SK-N-SH (cell line): ENCODE results near the gene NAXD. TPM values are rescaled to one million over a fixed set of nuclear protein-coding genes. Genes with fewer than 3 reads are reported as not detected.

ENCODE experiments used
- CTCF ChIA-PET: fragments of 300-600, 350-600 bp; formaldehyde crosslinking; extraction: SDS; loops from one replicate; lab custom pipeline; 2021; lab: Yijun Ruan, JAX
- POLR2A ChIA-PET: fragments of 350-600 bp; sonication (Branson Sonifier 250); formaldehyde crosslinking; extraction: SDS; loops from one replicate; lab custom pipeline; 2020; ENCODE audit warnings: antibody characterized with exemption, inconsistent platforms; lab: Yijun Ruan, JAX
- DNase-seq: peaks from one replicate; pipeline ENCODE4 v3.0.0; 2012
- H2AFZ ChIP-seq: fragments of 200-600 bp; sonication (generic); 2 replicates; pipeline ENCODE4 v1.8.1; 2016; ENCODE audit warnings: antibody characterized with exemption, mild to moderate bottlenecking, low read depth
- H3F3A ChIP-seq: fragments of 200-600 bp; sonication (generic); replicated peaks from 2 replicates; pipeline ENCODE3; 2016; ENCODE audit warnings: antibody characterized with exemption, mild to moderate bottlenecking; ENCODE audit not compliant: insufficient read depth
- H3K27ac ChIP-seq, 2 experiments: fragments of 200-500 bp in 1 of 2; fragments of 200-600 bp in 1 of 2; sonication (Bioruptor generic) in 1 of 2; sonication (generic), shearing (Covaris generic) in 1 of 2; 2 replicates each; pipeline versions ENCODE4 v1.5.1 to v1.6.1; 2014 to 2016; ENCODE audit warnings: low read depth in 2 of 2, inconsistent platforms in 1 of 2, low read length in 1 of 2, mild to moderate bottlenecking in 1 of 2, mixed read lengths in 1 of 2
- H3K27me3 ChIP-seq: fragments of 200-600 bp; sonication (generic), shearing (Covaris generic); 2 replicates; pipeline ENCODE4 v1.6.1; 2016; ENCODE audit warnings: mixed run types; ENCODE audit not compliant: insufficient read depth
- H3K36me3 ChIP-seq, 2 experiments: fragments of 200-500 bp in 1 of 2; fragments of 200-600 bp in 1 of 2; sonication (Bioruptor generic) in 1 of 2; sonication (generic) in 1 of 2; replicated peaks in 1 of 2; 2 replicates each; pipeline versions ENCODE3 to v1.5.1; 2014 to 2016; ENCODE audit warnings: low read length in 1 of 2, mild to moderate bottlenecking in 1 of 2; ENCODE audit not compliant: insufficient read depth in 2 of 2, control insufficient read depth in 1 of 2
- H3K4me1 ChIP-seq, 2 experiments: fragments of 200-500 bp in 1 of 2; fragments of 200-600 bp in 1 of 2; sonication (Bioruptor generic) in 1 of 2; sonication (generic), shearing (Covaris generic) in 1 of 2; 2 replicates each; pipeline versions ENCODE4 v1.5.1 to v1.6.1; 2014 to 2016; ENCODE audit warnings: low read depth in 1 of 2, low read length in 1 of 2, mixed run types in 1 of 2; ENCODE audit not compliant: insufficient read depth in 2 of 2, control insufficient read depth in 1 of 2
- H3K4me2 ChIP-seq: fragments of 200-600 bp; sonication (generic), shearing (Covaris generic); 2 replicates; pipeline ENCODE4 v1.6.1; 2017; ENCODE audit warnings: mixed run types
- H3K4me3 ChIP-seq, 2 experiments: fragments of 200-500 bp in 1 of 2; fragments of 200-600 bp in 1 of 2; sonication (Bioruptor generic) in 1 of 2; sonication (generic), shearing (Covaris generic) in 1 of 2; 2 replicates each; pipeline versions ENCODE4 v1.5.1 to v1.8.1; 2014 to 2016; ENCODE audit warnings: low read depth in 2 of 2, inconsistent platforms in 1 of 2, low read length in 1 of 2, mild to moderate bottlenecking in 1 of 2, mixed read lengths in 1 of 2, moderate library complexity in 1 of 2
- H3K79me2 ChIP-seq: fragments of 200-600 bp; sonication (generic); 2 replicates; pipeline ENCODE4 v1.8.1; 2017; ENCODE audit warnings: mild to moderate bottlenecking; ENCODE audit not compliant: insufficient read depth
- H3K9ac ChIP-seq: fragments of 200-600 bp; sonication (generic); 2 replicates; pipeline ENCODE4 v1.6.1; 2017; ENCODE audit warnings: mixed run types
- H3K9me2 ChIP-seq: fragments of 200-600 bp; sonication (generic); 2 replicates; pipeline ENCODE4 v1.6.1; 2017; ENCODE audit warnings: mixed run types
- H3K9me3 ChIP-seq: fragments of 200-600 bp; sonication (generic); 2 replicates; pipeline ENCODE4 v1.6.1; 2017; ENCODE audit warnings: mixed run types, mild to moderate bottlenecking, moderate library complexity
- H4K20me1 ChIP-seq: fragments of 200-600 bp; sonication (generic); 2 replicates; pipeline ENCODE4 v1.6.1; 2017; ENCODE audit warnings: mild to moderate bottlenecking, mixed run types; ENCODE audit not compliant: insufficient read depth
- CHD2 ChIP-seq: fragments of 150-350 bp; IDR thresholded peaks from 2 replicates; pipeline ENCODE4 v1.6.1; 2018; ENCODE audit warnings: low read length; ENCODE audit not compliant: partially characterized antibody
- CTCF ChIP-seq: fragments of 200-600 bp; sonication (generic); IDR thresholded peaks from 2 replicates; pipeline ENCODE4 v1.6.1; 2017; ENCODE audit warnings: antibody characterized with exemption, mild to moderate bottlenecking, moderate library complexity
- EZH2phosphoT487 ChIP-seq: fragments of 200-600 bp; sonication (generic); IDR thresholded peaks from 2 replicates; pipeline ENCODE4 v1.6.1; 2017; ENCODE audit warnings: low read depth, mixed run types, mild to moderate bottlenecking, antibody characterized with exemption, moderate library complexity, borderline replicate concordance
- FOXJ3 ChIP-seq: sonication (generic); formaldehyde crosslinking; IDR thresholded peaks from 2 replicates; pipeline ENCODE4 v1.5.1; 2020; ENCODE audit warnings: mild to moderate bottlenecking, missing genetic modification reagents
- FOXM1 ChIP-seq: IDR thresholded peaks from 2 replicates; pipeline ENCODE4 v1.4.0; 2012; ENCODE audit warnings: low read depth, mild to moderate bottlenecking
- GABPA ChIP-seq: IDR thresholded peaks from 2 replicates; pipeline ENCODE4 v1.4.0; 2012; ENCODE audit warnings: low read depth, mild to moderate bottlenecking
- GATA2 ChIP-seq: sonication (generic); formaldehyde crosslinking; IDR thresholded peaks from 2 replicates; pipeline ENCODE4 v1.5.0; 2020; ENCODE audit warnings: mild to moderate bottlenecking, missing genetic modification reagents
- JUND ChIP-seq: IDR thresholded peaks from 2 replicates; pipeline ENCODE4 v1.4.0; 2012
- NRF1 ChIP-seq: IDR thresholded peaks from 2 replicates; pipeline ENCODE4 v1.6.1; 2012; ENCODE audit warnings: low read depth, mild to moderate bottlenecking, low read length
- POLR2AphosphoS5 ChIP-seq: IDR thresholded peaks from 2 replicates; pipeline ENCODE4 v1.6.1; 2012; ENCODE audit warnings: low read depth, low read length
- RAD21 ChIP-seq: IDR thresholded peaks from 2 replicates; pipeline ENCODE4 v1.6.1; 2012; ENCODE audit warnings: mild to moderate bottlenecking, low read length
- RCOR1 ChIP-seq: fragments of 150-350 bp; IDR thresholded peaks from 2 replicates; pipeline ENCODE4 v1.6.1; 2017; ENCODE audit warnings: antibody characterized with exemption, low read length
- RFX5 ChIP-seq: IDR thresholded peaks from 2 replicates; pipeline ENCODE4 v1.6.1; 2012; ENCODE audit warnings: mild to moderate bottlenecking, improper control_type of control experiment, low read length
- RXRA ChIP-seq: IDR thresholded peaks from 2 replicates; pipeline ENCODE4 v1.4.0; 2012; ENCODE audit warnings: low read depth, mild to moderate bottlenecking, borderline replicate concordance
- SIN3A ChIP-seq: IDR thresholded peaks from 2 replicates; pipeline ENCODE4 v1.6.1; 2012; ENCODE audit warnings: low read depth, mild to moderate bottlenecking, low read length, moderate library complexity, borderline replicate concordance
- TAF1 ChIP-seq: IDR thresholded peaks from 2 replicates; pipeline ENCODE4 v1.6.1; 2012; ENCODE audit warnings: low read depth, mild to moderate bottlenecking, low read length, moderate library complexity, borderline replicate concordance
- TCF12 ChIP-seq: IDR thresholded peaks from 2 replicates; pipeline ENCODE4 v1.4.0; 2012
- ZBTB33 ChIP-seq: IDR thresholded peaks from 2 replicates; pipeline ENCODE4 v1.4.0; 2012; ENCODE audit warnings: low read depth, borderline replicate concordance
- WGBS: methylation state at CpG from one replicate; pipeline ENCODE4 v1.1.6; 2017; ENCODE audit warnings: low lambda C conversion rate; 5-methylcytosine and 5-hydroxymethylcytosine counted together
- polyA plus RNA-seq, 3 experiments: library from polyadenylated mRNA; depleted of rRNA; stranded (reverse); fragments of >200 nt; gene quantifications; 2 replicates each; pipeline ENCODE4 v1.2.3, GENCODE V29; 2012
- TF ChIP-seq, protein P1 (sequence below): IDR thresholded peaks from 2 replicates; pipeline ENCODE4 v1.4.0; 2012; ENCODE audit warnings: low read depth

The NAXD gene
- polyA plus RNA-seq, 1 of the 3 experiments (the other 2 are of a cell fraction), result 32.4 TPM

DNA sequence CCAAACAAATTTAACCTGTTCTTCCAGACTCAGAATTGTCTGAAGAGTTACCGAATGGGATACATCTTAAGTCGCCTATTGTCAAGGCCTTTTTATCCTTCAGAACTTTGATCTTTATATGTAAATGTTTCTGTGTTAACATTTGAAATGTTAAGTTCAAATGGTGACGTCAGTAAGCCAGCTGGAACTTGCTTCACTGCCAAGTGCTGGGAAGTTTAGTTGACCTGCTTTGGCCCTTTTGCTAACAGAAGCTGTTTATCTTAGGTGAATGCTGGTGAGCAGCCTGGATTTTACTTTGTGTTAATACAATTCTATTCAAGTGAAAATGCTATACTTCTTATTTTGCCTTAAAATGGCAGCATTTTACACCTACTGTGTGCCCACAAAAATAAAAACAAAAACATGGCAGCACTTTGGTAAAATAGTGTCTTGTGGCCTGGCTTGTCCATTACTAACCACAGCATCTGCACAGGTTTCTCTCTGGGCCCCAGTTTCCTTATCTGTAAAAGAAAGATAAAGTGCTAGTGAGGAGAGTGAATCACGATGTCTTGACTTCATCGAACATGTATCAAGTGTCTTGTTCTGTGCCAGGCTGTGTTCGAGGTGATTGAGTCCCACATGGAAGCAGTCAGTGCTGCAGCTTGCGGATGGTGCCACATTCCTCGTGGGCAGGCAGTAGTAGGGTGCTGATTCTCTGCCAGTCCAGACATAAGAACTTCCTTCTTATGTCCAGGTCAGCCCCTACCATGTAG, 2.2 kb downstream of the NAXD start (continued):
- no peak for TF ChIP-seq POLR2AphosphoS5
- TF ChIP-seq ZBTB33, result no peak

DNA sequence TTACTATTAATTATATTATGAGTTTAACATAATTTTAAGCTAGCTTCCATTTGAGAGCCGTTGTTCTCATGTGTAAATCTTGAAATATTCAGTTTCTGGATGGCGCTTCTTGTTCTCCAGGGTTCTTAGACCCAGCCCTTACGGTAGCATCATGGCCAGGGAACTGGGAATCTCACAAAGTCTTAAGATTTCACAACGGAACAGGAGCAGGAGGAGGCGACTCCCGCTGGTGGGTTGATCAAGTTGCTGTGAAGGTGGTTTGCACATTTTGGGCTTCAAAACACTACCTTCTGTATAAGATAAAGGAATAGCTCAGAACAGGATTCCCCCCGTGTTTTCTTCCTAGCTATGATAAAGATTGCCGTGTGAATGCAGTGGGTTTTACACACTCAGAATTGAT, 2.8 kb downstream of the NAXD start:
- WGBS, result 90% methylated on average over 8 of the region's 8 CpGs
- peaks cover 6 to 9% of the 10 kb centered on the region in 2 experiments for H3K36me3 ChIP-seq
- H3K27me3 ChIP-seq, result no peaks in the 10 kb centered on the region
- peaks cover 66% of the 10 kb centered on the region for H4K20me1 ChIP-seq
- H3K9me3 ChIP-seq, result no peaks in the 10 kb centered on the region
- TF ChIP-seq EZH2phosphoT487 (no peak), SIN3A (no peak), GATA2 (CRISPR knock-in tag) (no peak)
- peaks cover 78% of the 10 kb centered on the region for H3K79me2 ChIP-seq
- H3F3A ChIP-seq, result no peaks in the 10 kb centered on the region
- no peaks in the 10 kb centered on the region for H3K9me2 ChIP-seq
- peaks cover 4 to 22% of the 10 kb centered on the region in 2 experiments; a peak in 2 of 4 replicates for H3K4me1 ChIP-seq
- DNase-seq, result no peak
- H3K4me2 ChIP-seq, result no peak overlapping the region
- CTCF ChIA-PET, result interaction anchor here (1.2 to 1.5 kb wide), 4 partner anchors 9 to 25 kb away, joined by 3 to 5 read pairs (median 3); no protein-coding TSS in a partner anchor
- H2AFZ ChIP-seq, result no peak overlapping the region
- no peak overlapping the region for H3K9ac ChIP-seq
- no peak overlapping the region for H3K4me3 ChIP-seq
- POLR2A ChIA-PET, result no interaction called here
- no peak overlapping the region for H3K27ac ChIP-seq

DNA sequence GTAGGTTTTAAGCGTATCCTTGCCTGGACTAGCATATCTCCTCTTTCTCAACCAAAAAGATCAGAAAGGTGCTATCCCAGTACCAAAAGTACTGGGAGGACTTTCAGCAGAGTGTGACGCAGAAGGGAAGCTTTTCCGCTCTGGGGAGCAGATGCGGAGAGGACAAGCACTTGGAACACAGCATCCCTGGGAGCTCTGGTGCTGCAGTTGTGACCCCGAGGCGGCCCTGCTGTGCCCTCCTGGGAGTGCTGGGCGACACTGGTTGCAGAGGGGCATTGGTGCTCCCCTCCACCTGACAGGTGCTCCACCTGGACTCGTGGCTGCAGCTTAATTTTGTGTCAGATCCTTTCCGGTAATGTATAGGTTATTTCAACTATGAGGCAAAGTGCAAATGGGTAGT, 3.4 kb downstream of the NAXD start:
- Histone ChIP-seq H3K9me2 (no peaks in the 10 kb centered on the region), H3K27ac (no peak overlapping the region), H3K4me2 (no peak overlapping the region), H2AFZ (no peak overlapping the region), H3K4me1 (peaks cover 4 to 22% of the 10 kb centered on the region in 2 experiments; a peak in 2 of 4 replicates), H4K20me1 (peaks cover 69% of the 10 kb centered on the region), H3K9me3 (no peaks in the 10 kb centered on the region), H3K4me3 (no peak overlapping the region), H3F3A (no peaks in the 10 kb centered on the region), H3K27me3 (no peaks in the 10 kb centered on the region), H3K79me2 (peaks cover 84% of the 10 kb centered on the region), H3K9ac (no peak overlapping the region), H3K36me3 (peaks cover 6 to 12% of the 10 kb centered on the region in 2 experiments)
- DNase-seq, result no peak
- CTCF ChIA-PET, result interaction anchor here (1.2 to 1.5 kb wide), 3 partner anchors 10 to 25 kb away, joined by 3 to 5 read pairs (median 3); no protein-coding TSS in a partner anchor
- WGBS, result 90% methylated on average over 8 of the region's 9 CpGs
- POLR2A ChIA-PET, result no interaction called here
- TF ChIP-seq FOXM1 (no peak), RCOR1 (no peak), EZH2phosphoT487 (no peak), CTCF (no peak), JUND (no peak), POLR2AphosphoS5 (no peak), SIN3A (no peak), ZBTB33 (no peak), FOXJ3 (no peak), NRF1 (no peak), RXRA (no peak), RFX5 (no peak), RAD21 (no peak), TAF1 (no peak), GABPA (no peak), TCF12 (no peak), CHD2 (no peak)
- TF ChIP-seq, protein P1, sequence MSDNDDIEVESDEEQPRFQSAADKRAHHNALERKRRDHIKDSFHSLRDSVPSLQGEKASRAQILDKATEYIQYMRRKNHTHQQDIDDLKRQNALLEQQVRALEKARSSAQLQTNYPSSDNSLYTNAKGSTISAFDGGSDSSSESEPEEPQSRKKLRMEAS, result no peak
